OCI-LY7 (cell line): ENCODE results near the gene GNAQ.
"Not testable (repeated sequence)": the region's sequence is repeated elsewhere in the genome, so short reads cannot be mapped to it uniquely, and the experiment has no call there.

Experiments
- EZH2phosphoT487 ChIP-seq: fragments of 200-600 bp; sonication (generic); IDR thresholded peaks from 2 replicates; pipeline ENCODE4 v1.6.1; 2018; ENCODE audit warnings: low read depth, borderline replicate concordance, mild to moderate bottlenecking, mixed run types, antibody characterized with exemption, low read length, moderate library complexity, mixed read lengths
- TF ChIP-seq, protein P1 (sequence below): fragments of 200-600 bp; sonication (generic); conservative IDR thresholded peaks from 2 replicates; pipeline ENCODE4 v1.5.1; 2014; ENCODE audit warnings: mild to moderate bottlenecking, antibody characterized with exemption, low read length, moderate library complexity, mixed read lengths

- TF ChIP-seq EZH2phosphoT487, result not testable (repeated sequence)
- TF ChIP-seq, protein P1, sequence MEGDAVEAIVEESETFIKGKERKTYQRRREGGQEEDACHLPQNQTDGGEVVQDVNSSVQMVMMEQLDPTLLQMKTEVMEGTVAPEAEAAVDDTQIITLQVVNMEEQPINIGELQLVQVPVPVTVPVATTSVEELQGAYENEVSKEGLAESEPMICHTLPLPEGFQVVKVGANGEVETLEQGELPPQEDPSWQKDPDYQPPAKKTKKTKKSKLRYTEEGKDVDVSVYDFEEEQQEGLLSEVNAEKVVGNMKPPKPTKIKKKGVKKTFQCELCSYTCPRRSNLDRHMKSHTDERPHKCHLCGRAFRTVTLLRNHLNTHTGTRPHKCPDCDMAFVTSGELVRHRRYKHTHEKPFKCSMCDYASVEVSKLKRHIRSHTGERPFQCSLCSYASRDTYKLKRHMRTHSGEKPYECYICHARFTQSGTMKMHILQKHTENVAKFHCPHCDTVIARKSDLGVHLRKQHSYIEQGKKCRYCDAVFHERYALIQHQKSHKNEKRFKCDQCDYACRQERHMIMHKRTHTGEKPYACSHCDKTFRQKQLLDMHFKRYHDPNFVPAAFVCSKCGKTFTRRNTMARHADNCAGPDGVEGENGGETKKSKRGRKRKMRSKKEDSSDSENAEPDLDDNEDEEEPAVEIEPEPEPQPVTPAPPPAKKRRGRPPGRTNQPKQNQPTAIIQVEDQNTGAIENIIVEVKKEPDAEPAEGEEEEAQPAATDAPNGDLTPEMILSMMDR, result not testable (repeated sequence)
Observed at GRCh38 chr9:78054218-78054617, 22.6 kb upstream of the GNAQ start.
